KMS-11 (cell line): ENCODE measurements around the gene VSTM2B.

Experiments used
- H2AFZ ChIP-seq: fragments of 200-600 bp; sonication (generic); 2 replicates; pipeline ENCODE4 v1.6.1; 2016; ENCODE audit warnings: antibody characterized with exemption, mixed run types, low read depth
- H3K27ac ChIP-seq: fragments of 200-600 bp; sonication (generic); 2 replicates; pipeline ENCODE4 v1.6.1; 2016; ENCODE audit warnings: mild to moderate bottlenecking, mixed run types
- H3K27me3 ChIP-seq: fragments of 200-600 bp; sonication (generic); 2 replicates; pipeline ENCODE4 v1.6.1; 2017; ENCODE audit warnings: mild to moderate bottlenecking, low read depth, mixed run types, moderate library complexity; ENCODE audit not compliant: insufficient read depth
- H3K36me3 ChIP-seq: fragments of 200-600 bp; sonication (generic); 2 replicates; pipeline ENCODE4 v1.6.1; 2017; ENCODE audit warnings: mild to moderate bottlenecking, mixed run types; ENCODE audit not compliant: insufficient read depth
- H3K4me1 ChIP-seq: fragments of 200-600 bp; sonication (generic); 2 replicates; pipeline ENCODE4 v1.6.1; 2016; ENCODE audit warnings: mild to moderate bottlenecking, low read depth, mixed run types; ENCODE audit not compliant: poor library complexity, severe bottlenecking
- H3K4me2 ChIP-seq: fragments of 200-600 bp; sonication (generic); 2 replicates; pipeline ENCODE4 v1.7.0; 2016; ENCODE audit warnings: mild to moderate bottlenecking, mixed run types
- H3K4me3 ChIP-seq: fragments of 200-600 bp; sonication (generic); IDR thresholded peaks from 2 replicates; pipeline ENCODE4 v1.6.1; 2017; ENCODE audit warnings: low read depth, low read length, mixed read lengths; ENCODE audit not compliant: insufficient read depth
- H3K79me2 ChIP-seq: fragments of 200-600 bp; sonication (generic); 2 replicates; pipeline ENCODE4 v1.6.1; 2016; ENCODE audit warnings: low read depth, mixed run types; ENCODE audit not compliant: insufficient read depth
- H3K9ac ChIP-seq: fragments of 200-600 bp; sonication (generic); 2 replicates; pipeline ENCODE4 v1.6.1; 2016; ENCODE audit warnings: mild to moderate bottlenecking, mixed run types
- H4K20me1 ChIP-seq: fragments of 200-600 bp; sonication (generic); 2 replicates; pipeline ENCODE4 v1.6.1; 2016; ENCODE audit warnings: mild to moderate bottlenecking, mixed run types; ENCODE audit not compliant: insufficient read depth
- TF ChIP-seq, protein P1 (sequence below): fragments of 200-600 bp; sonication (generic); conservative IDR thresholded peaks from 2 replicates; pipeline ENCODE4 v1.6.1; 2017; ENCODE audit warnings: low read depth, mild to moderate bottlenecking, antibody characterized with exemption, low read length, moderate library complexity, mixed read lengths

The VSTM2B gene

DNA sequence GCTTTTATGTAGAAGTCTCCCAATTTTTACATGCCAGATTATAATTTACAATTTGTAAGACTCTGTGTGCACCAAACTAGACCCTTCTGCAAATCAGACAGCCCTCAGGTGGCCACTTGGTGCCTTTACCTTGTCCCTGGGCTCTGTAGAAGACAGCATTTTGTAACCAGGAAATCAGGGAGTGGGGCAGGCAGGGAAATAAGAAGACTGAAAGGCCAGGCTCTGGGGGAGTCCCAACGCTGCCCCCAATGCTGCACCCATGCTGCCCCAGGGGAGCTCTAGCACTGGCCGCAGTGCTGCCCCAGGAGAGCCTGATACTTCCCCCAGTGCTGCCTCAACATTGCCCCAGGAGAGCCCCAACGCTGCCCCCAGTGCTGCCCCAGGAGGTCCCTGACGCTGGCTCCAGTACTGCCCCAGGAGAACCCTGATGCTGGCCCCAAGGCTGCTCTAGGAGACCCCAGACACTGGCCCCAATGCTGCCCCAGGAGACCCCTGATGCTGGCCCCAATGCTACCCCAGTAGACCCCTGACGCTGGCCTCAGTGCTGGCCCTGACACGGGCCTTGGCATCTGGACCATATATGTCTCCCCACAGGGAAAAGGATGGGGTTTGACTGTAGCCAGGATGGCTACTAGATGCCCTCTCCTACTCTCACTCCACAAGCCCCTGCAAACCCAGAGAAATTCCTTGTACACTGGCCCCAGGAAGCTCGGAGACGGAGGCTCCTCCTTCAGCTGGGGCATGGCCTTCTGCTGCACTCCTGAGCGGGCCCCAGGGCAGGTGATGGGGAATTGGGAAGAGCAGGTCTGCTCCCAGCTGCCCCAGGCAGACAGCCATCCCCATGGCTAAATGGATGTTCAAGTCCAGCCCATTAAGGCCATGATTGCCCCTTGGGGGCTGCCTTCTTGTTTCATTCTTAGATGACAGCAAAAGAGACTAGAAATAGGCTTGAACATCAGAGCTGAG lies 23.6 kb downstream of the VSTM2B start:
- Histone ChIP-seq H3K27me3 (no peaks in the 10 kb centered on the region), H4K20me1 (no peaks in the 10 kb centered on the region), H3K4me3 (no peak overlapping the region), H3K9ac (no peak overlapping the region), H3K4me2 (no peak overlapping the region), H3K36me3 (no peaks in the 10 kb centered on the region), H2AFZ (no peak overlapping the region), H3K27ac (no peak overlapping the region), H3K4me1 (no peaks in the 10 kb centered on the region), H3K79me2 (no peaks in the 10 kb centered on the region)
- TF ChIP-seq, protein P1, sequence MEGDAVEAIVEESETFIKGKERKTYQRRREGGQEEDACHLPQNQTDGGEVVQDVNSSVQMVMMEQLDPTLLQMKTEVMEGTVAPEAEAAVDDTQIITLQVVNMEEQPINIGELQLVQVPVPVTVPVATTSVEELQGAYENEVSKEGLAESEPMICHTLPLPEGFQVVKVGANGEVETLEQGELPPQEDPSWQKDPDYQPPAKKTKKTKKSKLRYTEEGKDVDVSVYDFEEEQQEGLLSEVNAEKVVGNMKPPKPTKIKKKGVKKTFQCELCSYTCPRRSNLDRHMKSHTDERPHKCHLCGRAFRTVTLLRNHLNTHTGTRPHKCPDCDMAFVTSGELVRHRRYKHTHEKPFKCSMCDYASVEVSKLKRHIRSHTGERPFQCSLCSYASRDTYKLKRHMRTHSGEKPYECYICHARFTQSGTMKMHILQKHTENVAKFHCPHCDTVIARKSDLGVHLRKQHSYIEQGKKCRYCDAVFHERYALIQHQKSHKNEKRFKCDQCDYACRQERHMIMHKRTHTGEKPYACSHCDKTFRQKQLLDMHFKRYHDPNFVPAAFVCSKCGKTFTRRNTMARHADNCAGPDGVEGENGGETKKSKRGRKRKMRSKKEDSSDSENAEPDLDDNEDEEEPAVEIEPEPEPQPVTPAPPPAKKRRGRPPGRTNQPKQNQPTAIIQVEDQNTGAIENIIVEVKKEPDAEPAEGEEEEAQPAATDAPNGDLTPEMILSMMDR, result no peak

DNA sequence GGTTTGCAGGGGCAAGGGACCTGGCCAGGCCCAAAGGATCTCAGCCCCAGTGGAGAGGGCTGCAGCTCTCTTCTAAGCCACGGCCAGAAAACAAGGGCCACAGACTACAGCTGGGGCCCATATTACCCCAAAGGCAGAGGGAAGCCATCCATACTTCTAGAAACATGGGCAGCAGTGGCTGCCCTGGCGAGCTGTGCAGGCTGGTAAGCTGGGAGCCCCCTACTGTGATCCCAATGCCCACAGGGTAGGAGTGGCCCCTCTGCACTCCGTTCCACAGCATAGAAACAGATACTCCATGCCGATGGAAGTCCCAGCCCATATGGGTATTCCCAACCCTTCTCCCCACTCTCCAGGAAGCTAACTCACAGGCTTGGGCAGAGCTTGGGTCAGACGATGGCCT lies 25.1 kb downstream of the VSTM2B start:
- Histone ChIP-seq H4K20me1 (no peaks in the 10 kb centered on the region), H3K4me2 (no peak overlapping the region), H3K27me3 (no peaks in the 10 kb centered on the region), H3K79me2 (no peaks in the 10 kb centered on the region), H3K27ac (no peak overlapping the region), H3K9ac (no peak overlapping the region), H3K4me1 (no peaks in the 10 kb centered on the region), H3K36me3 (no peaks in the 10 kb centered on the region), H3K4me3 (no peak overlapping the region), H2AFZ (no peak overlapping the region)
- TF ChIP-seq, protein P1, result no peak

DNA sequence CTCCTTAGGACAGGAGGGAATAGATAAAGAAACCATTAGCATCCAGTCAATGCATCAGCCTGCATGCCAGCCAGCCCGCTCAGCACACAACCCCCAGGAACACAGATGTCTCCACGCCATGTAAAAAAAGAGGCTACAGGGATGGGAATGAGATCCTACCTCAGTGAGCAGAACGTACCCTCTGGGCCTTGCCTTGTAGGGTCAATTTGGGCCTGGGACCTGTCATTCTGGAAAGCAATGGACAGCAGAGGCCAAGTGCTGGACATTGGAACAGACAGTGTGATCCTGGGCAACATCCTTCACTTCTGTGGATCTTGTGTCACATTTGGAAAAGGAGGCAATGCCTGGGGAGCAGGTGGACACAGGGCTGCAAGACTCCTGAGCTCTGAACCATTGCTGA lies 26.0 kb downstream of the VSTM2B start:
- Histone ChIP-seq H3K36me3 (no peaks in the 10 kb centered on the region), H3K79me2 (no peaks in the 10 kb centered on the region), H3K9ac (no peak overlapping the region), H2AFZ (no peak overlapping the region), H3K4me1 (no peaks in the 10 kb centered on the region), H3K4me2 (no peak overlapping the region), H3K4me3 (no peak overlapping the region), H4K20me1 (no peaks in the 10 kb centered on the region), H3K27ac (no peak overlapping the region), H3K27me3 (no peaks in the 10 kb centered on the region)
- TF ChIP-seq, protein P1, result no peak

DNA sequence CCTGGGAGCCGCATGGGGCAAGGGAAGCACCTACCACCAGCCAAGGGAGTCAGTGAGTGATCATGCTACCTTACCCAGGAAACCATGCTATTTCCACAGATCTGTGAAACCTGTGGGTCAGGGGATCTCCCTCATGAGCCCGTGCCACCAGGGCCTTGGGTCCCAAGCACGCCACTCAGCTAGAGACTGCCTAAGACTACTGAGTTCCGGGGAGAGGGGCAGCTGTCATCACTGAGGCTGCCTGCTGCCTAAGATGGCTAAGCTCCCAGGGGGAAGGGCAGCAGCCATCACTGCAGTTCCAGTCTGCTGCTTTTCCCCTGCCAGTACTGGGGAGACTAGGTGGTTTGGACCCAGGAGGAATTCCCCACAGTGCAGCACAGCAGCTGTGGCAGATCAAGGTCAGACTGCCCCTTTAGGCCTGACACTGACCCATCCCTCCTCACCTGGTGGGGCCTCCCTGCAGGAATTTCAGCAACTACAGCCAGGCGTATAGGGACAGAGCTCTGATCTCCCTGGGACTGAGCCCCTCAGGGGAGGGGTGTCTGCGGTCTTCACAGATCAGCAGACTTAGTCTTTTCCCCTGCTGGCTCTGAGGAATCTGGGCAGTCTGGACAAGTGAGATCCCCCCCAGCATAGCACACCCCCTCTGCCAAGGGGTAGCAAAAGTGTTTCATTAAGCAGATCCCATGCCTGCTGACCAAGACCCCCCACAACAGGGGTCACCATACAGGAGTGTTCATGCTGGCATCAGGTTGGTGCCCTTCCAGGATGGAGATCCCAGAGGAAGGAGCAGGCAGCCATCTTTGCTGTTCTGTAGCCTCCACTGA lies 26.9 kb downstream of the VSTM2B start:
- TF ChIP-seq, protein P1, result no peak
- H2AFZ ChIP-seq, result no peak overlapping the region
- no peaks in the 10 kb centered on the region for H3K4me1 ChIP-seq
- H3K27me3 ChIP-seq, result no peaks in the 10 kb centered on the region
- H3K27ac ChIP-seq, result no peak overlapping the region
- H4K20me1 ChIP-seq, result no peaks in the 10 kb centered on the region
- H3K36me3 ChIP-seq, result no peaks in the 10 kb centered on the region
- no peak overlapping the region for H3K4me2 ChIP-seq
- H3K4me3 ChIP-seq, result no peak overlapping the region
- H3K9ac ChIP-seq, result no peak overlapping the region
- no peaks in the 10 kb centered on the region for H3K79me2 ChIP-seq
